IMR-90 (cell line): ENCODE measurements around the gene TRIM71. TPM values are rescaled to one million over a fixed set of nuclear protein-coding genes. Genes with fewer than 3 reads are reported as not detected.

ENCODE experiments used
- ATAC-seq: fragments of 200-7000 bp; cut with Tn5 transposase; 2 replicates; pipeline ENCODE4 v1.9.1; 2020; ENCODE audit warnings: low read depth, mild to moderate bottlenecking, moderate library complexity
- BruUV-seq: library from RNA; stranded (reverse); fragments of 400-500 nt; replicated peaks from 2 replicates; lab custom pipeline; 2021; lab: Mats Ljungman, UMichigan
- CTCF ChIA-PET: fragments of 300-600 bp; formaldehyde crosslinking; extraction: SDS; loops from one replicate; lab custom pipeline; 2021; ENCODE audit warnings: antibody characterized with exemption; lab: Yijun Ruan, JAX
- POLR2A ChIA-PET: fragments of 300-600 bp; sonication (Branson Sonifier 250); formaldehyde crosslinking; loops from one replicate; lab custom pipeline; 2022; ENCODE audit warnings: antibody characterized with exemption; ENCODE audit not compliant: unreplicated experiment; lab: Charles Lee
- DNase-seq: peaks from one replicate; pipeline ENCODE4 v3.0.0; 2013
- H2AFZ ChIP-seq: replicated peaks from 2 replicates; pipeline ENCODE3; 2013; ENCODE audit warnings: low read length, mild to moderate bottlenecking; ENCODE audit not compliant: poor library complexity
- H2AK5ac ChIP-seq: 2 replicates; pipeline ENCODE4 v1.6.1; 2013; ENCODE audit warnings: low read depth, low read length, inconsistent platforms
- H2AK9ac ChIP-seq: replicated peaks from 2 replicates; pipeline ENCODE3; 2013; ENCODE audit warnings: mild to moderate bottlenecking, low read depth, low read length, moderate library complexity; ENCODE audit not compliant: poor library complexity
- H2BK120ac ChIP-seq: 2 replicates; pipeline ENCODE4 v1.6.1; 2013; ENCODE audit warnings: low read depth, low read length, inconsistent platforms
- H2BK15ac ChIP-seq: 3 replicates; pipeline ENCODE4 v1.6.1; 2013; ENCODE audit warnings: low read depth, low read length, inconsistent platforms
- H2BK20ac ChIP-seq: 2 replicates; pipeline ENCODE4 v1.6.1; 2013; ENCODE audit warnings: low read depth, mild to moderate bottlenecking, inconsistent platforms, low read length, moderate library complexity
- H2BK5ac ChIP-seq: 2 replicates; pipeline ENCODE4 v1.6.1; 2013; ENCODE audit warnings: mild to moderate bottlenecking, low read depth, low read length, inconsistent platforms; ENCODE audit not compliant: poor library complexity, severe bottlenecking
- H3K14ac ChIP-seq: replicated peaks from 2 replicates; pipeline ENCODE4 v1.6.1; 2013; ENCODE audit warnings: low read depth, low read length, inconsistent platforms
- H3K18ac ChIP-seq: 2 replicates; pipeline ENCODE4 v1.6.1; 2013; ENCODE audit warnings: low read depth, low read length, control low read depth
- H3K23ac ChIP-seq: 2 replicates; pipeline ENCODE4 v1.6.1; 2013; ENCODE audit warnings: low read depth, low read length, inconsistent platforms
- H3K27ac ChIP-seq: 2 replicates; pipeline ENCODE4 v1.5.1; 2013; ENCODE audit warnings: mild to moderate bottlenecking, control low read depth, low read length; ENCODE audit not compliant: insufficient read depth
- H3K27me3 ChIP-seq: 2 replicates; pipeline ENCODE4 v1.6.1; 2013; ENCODE audit warnings: low read length; ENCODE audit not compliant: control insufficient read depth, insufficient read depth
- H3K36me3 ChIP-seq: 2 replicates; pipeline ENCODE4 v1.6.1; 2013; ENCODE audit warnings: low read length, mixed read lengths; ENCODE audit not compliant: control insufficient read depth, insufficient read depth
- H3K4ac ChIP-seq: 2 replicates; pipeline ENCODE4 v1.6.1; 2013; ENCODE audit warnings: low read depth, low read length, inconsistent platforms
- H3K4me1 ChIP-seq: 2 replicates; pipeline ENCODE4 v1.6.1; 2013; ENCODE audit warnings: low read length, mixed read lengths; ENCODE audit not compliant: control insufficient read depth, insufficient read depth
- H3K4me2 ChIP-seq: 2 replicates; pipeline ENCODE4 v1.6.1; 2013; ENCODE audit warnings: low read depth, mild to moderate bottlenecking, control low read depth, low read length, moderate library complexity
- H3K4me3 ChIP-seq: 2 replicates; pipeline ENCODE4 v1.5.1; 2013; ENCODE audit warnings: low read depth, mild to moderate bottlenecking, control low read depth, low read length, moderate library complexity; ENCODE audit not compliant: insufficient read depth
- H3K56ac ChIP-seq: 2 replicates; pipeline ENCODE4 v1.6.1; 2013; ENCODE audit warnings: low read length, inconsistent platforms; ENCODE audit not compliant: insufficient read depth; ENCODE audit errors: extremely low read depth
- H3K79me1 ChIP-seq, 2 experiments: 2 replicates each; pipeline ENCODE4 v1.6.1; 2013; ENCODE audit warnings: low read length in 2 of 2, inconsistent platforms in 1 of 2, low read depth in 1 of 2
- H3K9ac ChIP-seq: 2 replicates; pipeline ENCODE4 v1.6.1; 2013; ENCODE audit warnings: low read depth, low read length, control low read depth
- H3K9me1 ChIP-seq: 2 replicates; pipeline ENCODE4 v1.6.1; 2013; ENCODE audit warnings: low read length, inconsistent platforms; ENCODE audit not compliant: insufficient read depth
- H3K9me3 ChIP-seq: 2 replicates; pipeline ENCODE4 v1.6.1; 2013; ENCODE audit warnings: low read length; ENCODE audit not compliant: control insufficient read depth, insufficient read depth
- H4K20me1 ChIP-seq: 2 replicates; pipeline ENCODE4 v1.6.1; 2013; ENCODE audit warnings: low read length, inconsistent platforms; ENCODE audit not compliant: insufficient read depth
- H4K5ac ChIP-seq: 2 replicates; pipeline ENCODE4 v1.6.1; 2013; ENCODE audit warnings: mild to moderate bottlenecking, low read depth, low read length, control low read depth
- H4K8ac ChIP-seq, 2 experiments: 2 replicates each; pipeline ENCODE4 v1.6.1; 2013; ENCODE audit warnings: low read depth in 2 of 2, low read length in 2 of 2, control low read depth in 1 of 2, inconsistent platforms in 1 of 2
- H4K91ac ChIP-seq: 2 replicates; pipeline ENCODE4 v1.6.1; 2013; ENCODE audit warnings: low read depth, low read length, inconsistent platforms; ENCODE audit not compliant: insufficient read depth
- BHLHE40 ChIP-seq: fragments of 150-350 bp; IDR thresholded peaks from 2 replicates; pipeline ENCODE4 v1.6.1; 2016; ENCODE audit warnings: mild to moderate bottlenecking, low read depth, low read length
- CEBPB ChIP-seq: IDR thresholded peaks from 2 replicates; pipeline ENCODE4 v1.6.1; 2012; ENCODE audit warnings: low read depth, low read length, improper control_type of control experiment
- CHD1 ChIP-seq: IDR thresholded peaks from 2 replicates; pipeline ENCODE4 v1.6.1; 2012; ENCODE audit warnings: low read depth, low read length, improper control_type of control experiment
- ELK1 ChIP-seq: fragments of 150-350 bp; IDR thresholded peaks from 2 replicates; pipeline ENCODE4 v1.6.1; 2016; ENCODE audit warnings: low read depth, mild to moderate bottlenecking, low read length, moderate library complexity, borderline replicate concordance
- FOS ChIP-seq: fragments of 150-350 bp; IDR thresholded peaks from 2 replicates; pipeline ENCODE4 v1.6.1; 2016; ENCODE audit warnings: low read depth, low read length
- MXI1 ChIP-seq: IDR thresholded peaks from 2 replicates; pipeline ENCODE4 v1.6.1; 2012; ENCODE audit warnings: low read depth, mild to moderate bottlenecking, low read length, moderate library complexity, borderline replicate concordance
- NFE2L2 ChIP-seq: fragments of 150-350 bp; IDR thresholded peaks from 2 replicates; pipeline ENCODE4 v1.6.1; 2016; ENCODE audit warnings: low read depth, mild to moderate bottlenecking, low read length
- POLR2A ChIP-seq: IDR thresholded peaks from 2 replicates; pipeline ENCODE4 v1.6.1; 2012; ENCODE audit warnings: mild to moderate bottlenecking, low read depth, low read length
- RAD21 ChIP-seq: IDR thresholded peaks from 2 replicates; pipeline ENCODE4 v1.6.1; 2012; ENCODE audit warnings: low read length, improper control_type of control experiment
- RCOR1 ChIP-seq: IDR thresholded peaks from 2 replicates; pipeline ENCODE4 v1.6.1; 2012; ENCODE audit warnings: mild to moderate bottlenecking, low read length, improper control_type of control experiment; ENCODE audit not compliant: insufficient replicate concordance
- RFX5 ChIP-seq: IDR thresholded peaks from 2 replicates; pipeline ENCODE4 v1.8.0; 2012; ENCODE audit warnings: low read depth, mild to moderate bottlenecking, low read length, moderate library complexity
- SMC3 ChIP-seq: fragments of 150-350 bp; IDR thresholded peaks from 2 replicates; pipeline ENCODE4 v1.6.1; 2016; ENCODE audit warnings: low read depth, mild to moderate bottlenecking, antibody characterized with exemption, low read length, moderate library complexity
- USF2 ChIP-seq: fragments of 150-350 bp; IDR thresholded peaks from 2 replicates; pipeline ENCODE4 v1.6.1; 2017; ENCODE audit warnings: mild to moderate bottlenecking, antibody characterized with exemption, low read length, low read depth
- WGBS, 2 experiments: methylation state at CpG; one replicate each; pipeline versions ENCODE4 v1.1.5 to v1.1.7; 2013; ENCODE audit warnings: missing lambda C conversion rate in 2 of 2; ENCODE audit not compliant: insufficient read length in 1 of 2; ENCODE audit errors: extremely low coverage in 2 of 2; 5-methylcytosine and 5-hydroxymethylcytosine counted together
- dilution Hi-C: fragments of 300-500 bp; cut with HindIII; formaldehyde crosslinking; loops from one replicate; pipeline ENCODE4 v1.14.3; 2018; ENCODE audit warnings: low sequenced_read_pairs; ENCODE audit not compliant: unreplicated experiment
- in situ Hi-C: fragments of 300-500 bp; cut with MboI; formaldehyde crosslinking; loops from 3 replicates; pipeline ENCODE4 v1.14.3; 2019; ENCODE audit warnings: low sequenced_read_pairs, inconsistent platforms, mixed read lengths
- intact Hi-C: fragments of 100-400 bp; cut with micrococcal nuclease; formaldehyde crosslinking; loops from 2 replicates; pipeline ENCODE4 v1.10.0; 2022
- polyA plus RNA-seq, 3 experiments: library from polyadenylated mRNA; depleted of rRNA; stranded (reverse); fragments of >200 nt; gene quantifications; 2 replicates each; pipeline ENCODE4 v1.2.3, GENCODE V29; 2012; ENCODE audit warnings: low replicate concordance in 1 of 3
- total RNA-seq: library from RNA; depleted of rRNA; stranded (reverse); fragments of >200 nt; gene quantifications from 2 replicates; pipeline ENCODE4 v1.2.3, GENCODE V29; 2012

TRIM71 gene
- total and polyA plus RNA-seq, 2 of the 4 experiments (the other 2 are of a cell fraction), result not detected

- TF ChIP-seq ELK1 (no peak), BHLHE40 (no peak)
Measured at GRCh38 chr3:32894977-32895376, 77.2 kb downstream of the TRIM71 start (continued).

- no peak overlapping the region for H4K8ac ChIP-seq
- CTCF ChIA-PET, result interaction anchor here (0.6 kb wide), 1 partner anchor 33 kb away, joined by 3 read pairs; no protein-coding TSS in a partner anchor
- no peaks in the 10 kb centered on the region for H3K9me1 ChIP-seq
- H3K23ac ChIP-seq, result no peak overlapping the region
- no peak overlapping the region for H2BK15ac ChIP-seq
- H3K56ac ChIP-seq, result no peak overlapping the region
- no peaks in the 10 kb centered on the region for H3K79me1 ChIP-seq
- H3K14ac ChIP-seq, result no peak overlapping the region
- H2AK9ac ChIP-seq, result no peak overlapping the region
- H4K91ac ChIP-seq, result no peak overlapping the region
- in situ Hi-C loops (no loop called here), intact Hi-C loops (no loop called here), dilution Hi-C loops (no loop called here)
- H3K36me3 ChIP-seq, result no peaks in the 10 kb centered on the region
- no peak overlapping the region for H2BK5ac ChIP-seq
- H2AK5ac ChIP-seq, result no peak overlapping the region
- no peak overlapping the region for H3K9ac ChIP-seq
- no peak overlapping the region for H3K4me3 ChIP-seq
- peaks cover 34% of the 10 kb centered on the region for H3K27me3 ChIP-seq
- no peaks in the 10 kb centered on the region for H3K9me3 ChIP-seq
- H4K5ac ChIP-seq, result no peak overlapping the region
- no peak overlapping the region for H3K4me2 ChIP-seq
- H2AFZ ChIP-seq, result no peak overlapping the region
- no peaks in the 10 kb centered on the region for H4K20me1 ChIP-seq
- ATAC-seq (no peak), DNase-seq (no peak)
- 71% methylated on average over 1 of the region's 2 CpGs; no CpG with 5 or more reads in 1 of the 2 experiments for WGBS, 2 experiments
- H3K18ac ChIP-seq, result no peak overlapping the region
- no peaks in the 10 kb centered on the region for H3K4me1 ChIP-seq
- POLR2A ChIA-PET, result no interaction called here
- no peak overlapping the region for H2BK20ac ChIP-seq
- no peak overlapping the region for H3K27ac ChIP-seq
- no peak overlapping the region for H3K4ac ChIP-seq
- BruUV-seq, result no TSS peak
- no peak overlapping the region for H2BK120ac ChIP-seq
- TF ChIP-seq RFX5, result no peak
- TF ChIP-seq RAD21, result no peak
- no peak for TF ChIP-seq RCOR1
- TF ChIP-seq CHD1, result no peak
- TF ChIP-seq POLR2A, result no peak
- TF ChIP-seq CEBPB, result no peak
- no peak for TF ChIP-seq USF2
- TF ChIP-seq BHLHE40, result no peak
- TF ChIP-seq MXI1, result no peak
- no peak for TF ChIP-seq SMC3
- no peak for TF ChIP-seq NFE2L2
- TF ChIP-seq ELK1, result no peak
- TF ChIP-seq FOS, result no peak
Measured at GRCh38 chr3:32895701-32896100, 77.9 kb downstream of the TRIM71 start.
